ENCODE data around the gene DAPK1. TPM values are rescaled to one million over a fixed set of nuclear protein-coding genes. Genes with fewer than 3 reads are reported as not detected.

DAPK1 gene
- polyA plus RNA-seq, 1 of the 3 experiments (the other 2 are of a cell fraction) = 0.61 TPM

DNA sequence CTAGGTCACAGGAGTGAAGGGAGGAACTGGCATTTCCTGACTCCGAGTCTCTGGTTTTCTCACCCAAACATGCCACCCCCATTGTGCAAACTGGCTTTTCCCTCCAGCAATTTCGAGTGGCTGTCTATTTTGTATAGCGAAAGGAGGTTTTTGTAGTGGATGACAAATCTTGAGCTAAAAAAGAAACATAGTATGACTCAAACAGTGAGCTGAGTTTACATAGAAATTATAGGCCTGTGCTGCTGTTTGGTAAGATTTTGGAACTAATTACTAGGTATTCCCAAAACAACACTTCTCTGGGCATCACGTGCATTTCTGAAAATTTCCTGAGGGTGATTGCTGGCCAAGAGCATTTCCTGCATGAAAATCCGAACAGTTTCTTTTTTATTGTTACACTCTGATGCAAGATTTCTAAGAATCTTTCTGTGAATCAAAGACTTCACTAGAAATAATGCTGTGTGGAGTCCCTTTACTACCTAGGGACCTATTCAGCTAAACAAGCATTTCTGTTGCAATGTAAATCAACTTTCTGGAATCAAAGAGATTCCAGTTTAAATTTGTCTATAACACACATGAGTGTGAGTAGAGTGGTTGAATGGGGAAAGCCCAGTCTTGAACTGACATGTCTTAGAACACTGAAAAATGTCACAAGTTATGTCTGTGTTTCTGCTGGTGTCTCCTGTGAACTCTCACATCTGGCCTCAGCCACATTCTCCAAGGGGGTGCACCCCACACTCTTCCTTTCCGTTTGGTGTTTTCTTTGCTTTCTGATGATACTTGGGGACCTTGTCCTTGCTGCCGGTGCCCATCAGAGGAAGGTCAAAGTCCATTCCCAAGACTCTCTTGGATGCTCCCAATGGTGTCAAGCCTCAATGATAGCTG, 33.3 kb upstream of the DAPK1 start (continued):
- TF ChIP-seq, protein P1, sequence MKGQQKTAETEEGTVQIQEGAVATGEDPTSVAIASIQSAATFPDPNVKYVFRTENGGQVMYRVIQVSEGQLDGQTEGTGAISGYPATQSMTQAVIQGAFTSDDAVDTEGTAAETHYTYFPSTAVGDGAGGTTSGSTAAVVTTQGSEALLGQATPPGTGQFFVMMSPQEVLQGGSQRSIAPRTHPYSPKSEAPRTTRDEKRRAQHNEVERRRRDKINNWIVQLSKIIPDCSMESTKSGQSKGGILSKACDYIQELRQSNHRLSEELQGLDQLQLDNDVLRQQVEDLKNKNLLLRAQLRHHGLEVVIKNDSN (IDR thresholded peaks at IDR 0.05; ENCODE audit: borderline replicate concordance, low read depth) = no peak
- TF ChIP-seq RXRA (IDR thresholded peaks at IDR 0.05; ENCODE audit: borderline replicate concordance, low read depth) (no peak), FOSL2 (IDR thresholded peaks at IDR 0.05; ENCODE audit: borderline replicate concordance, low read depth) (no peak), SIN3A (IDR thresholded peaks at IDR 0.05; ENCODE audit: borderline replicate concordance, low read depth, low read length) (no peak)
- TF ChIP-seq, protein P2, sequence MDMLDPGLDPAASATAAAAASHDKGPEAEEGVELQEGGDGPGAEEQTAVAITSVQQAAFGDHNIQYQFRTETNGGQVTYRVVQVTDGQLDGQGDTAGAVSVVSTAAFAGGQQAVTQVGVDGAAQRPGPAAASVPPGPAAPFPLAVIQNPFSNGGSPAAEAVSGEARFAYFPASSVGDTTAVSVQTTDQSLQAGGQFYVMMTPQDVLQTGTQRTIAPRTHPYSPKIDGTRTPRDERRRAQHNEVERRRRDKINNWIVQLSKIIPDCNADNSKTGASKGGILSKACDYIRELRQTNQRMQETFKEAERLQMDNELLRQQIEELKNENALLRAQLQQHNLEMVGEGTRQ (IDR thresholded peaks at IDR 0.05; ENCODE audit: borderline replicate concordance, low read depth, low read length) = no peak
- TF ChIP-seq, protein P3, sequence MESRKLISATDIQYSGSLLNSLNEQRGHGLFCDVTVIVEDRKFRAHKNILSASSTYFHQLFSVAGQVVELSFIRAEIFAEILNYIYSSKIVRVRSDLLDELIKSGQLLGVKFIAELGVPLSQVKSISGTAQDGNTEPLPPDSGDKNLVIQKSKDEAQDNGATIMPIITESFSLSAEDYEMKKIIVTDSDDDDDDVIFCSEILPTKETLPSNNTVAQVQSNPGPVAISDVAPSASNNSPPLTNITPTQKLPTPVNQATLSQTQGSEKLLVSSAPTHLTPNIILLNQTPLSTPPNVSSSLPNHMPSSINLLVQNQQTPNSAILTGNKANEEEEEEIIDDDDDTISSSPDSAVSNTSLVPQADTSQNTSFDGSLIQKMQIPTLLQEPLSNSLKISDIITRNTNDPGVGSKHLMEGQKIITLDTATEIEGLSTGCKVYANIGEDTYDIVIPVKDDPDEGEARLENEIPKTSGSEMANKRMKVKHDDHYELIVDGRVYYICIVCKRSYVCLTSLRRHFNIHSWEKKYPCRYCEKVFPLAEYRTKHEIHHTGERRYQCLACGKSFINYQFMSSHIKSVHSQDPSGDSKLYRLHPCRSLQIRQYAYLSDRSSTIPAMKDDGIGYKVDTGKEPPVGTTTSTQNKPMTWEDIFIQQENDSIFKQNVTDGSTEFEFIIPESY (IDR thresholded peaks at IDR 0.05; ENCODE audit: borderline replicate concordance, low read depth) = no peak

DNA sequence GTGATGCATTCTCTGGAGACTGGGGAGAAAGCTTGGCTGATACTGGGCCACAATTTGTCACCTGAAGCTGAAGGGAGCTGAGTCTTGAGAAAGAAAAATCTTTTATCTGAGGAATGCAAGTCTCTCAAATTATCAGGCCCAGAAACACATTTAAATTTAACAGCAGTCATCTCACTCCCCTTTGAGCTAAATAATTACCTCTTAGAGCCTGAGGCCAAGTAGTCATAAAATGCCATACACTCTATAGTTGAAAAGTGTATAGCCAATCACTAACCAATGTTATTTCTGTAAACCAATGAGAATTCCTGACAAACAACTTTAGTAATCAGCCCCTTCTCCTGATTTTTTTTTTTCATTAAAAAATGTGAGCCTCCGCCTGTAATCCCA, 32.7 kb upstream of the DAPK1 start:
- CTCF ChIA-PET = interaction anchor here (1.8 kb wide), 2 partner anchors 32 to 198 kb away, joined by 4 to 8 read pairs; partner anchors contain the start of gene DAPK1
- POLR2A ChIA-PET = interaction anchor here (0.6 kb wide), 1 partner anchor 80 kb away, joined by 3 read pairs; no protein-coding TSS in a partner anchor
- H3K79me2 ChIP-seq (ENCODE audit: insufficient read depth) = no peaks in the 10 kb centered on the region
- H3K4me2 ChIP-seq = no peak overlapping the region
- no peaks in the 10 kb centered on the region for H3K9me3 ChIP-seq
- no peaks in the 10 kb centered on the region for H3K9me2 ChIP-seq
- no peaks in the 10 kb centered on the region for H3K27me3 ChIP-seq (ENCODE audit: insufficient read depth)
- no peaks in the 10 kb centered on the region for H3K36me3 ChIP-seq (replicated peaks in 1 of 2; ENCODE audit: control insufficient read depth in 1 of 2, insufficient read depth in 2 of 2, low read length in 1 of 2)
- WGBS (ENCODE audit: low lambda C conversion rate) = 86% methylated on average over 1 of the region's 1 CpG
- no peak overlapping the region for H3K27ac ChIP-seq (ENCODE audit: low read depth in 2 of 2, low read length in 1 of 2)
- H2AFZ ChIP-seq (ENCODE audit: low read depth) = no peak overlapping the region
- H4K20me1 ChIP-seq (ENCODE audit: insufficient read depth) = no peaks in the 10 kb centered on the region
- H3K9ac ChIP-seq = no peak overlapping the region
- H3F3A ChIP-seq (replicated peaks; ENCODE audit: insufficient read depth) = no peaks in the 10 kb centered on the region
- no peak for DNase-seq
- no peak overlapping the region for H3K4me3 ChIP-seq (ENCODE audit: low read depth in 2 of 2, low read length in 1 of 2)
- TF ChIP-seq JUND (IDR thresholded peaks at IDR 0.05) (no peak), ELF1 (IDR thresholded peaks at IDR 0.05) (no peak), EP300 (IDR thresholded peaks at IDR 0.05; ENCODE audit: borderline replicate concordance in 1 of 2, low read depth in 1 of 2, low read length in 1 of 2) (no peak), YY1 (IDR thresholded peaks at IDR 0.05; ENCODE audit: low read depth) (no peak), TAF1 (IDR thresholded peaks at IDR 0.05; ENCODE audit: borderline replicate concordance, low read depth, low read length) (no peak)
- TF ChIP-seq, protein P4, sequence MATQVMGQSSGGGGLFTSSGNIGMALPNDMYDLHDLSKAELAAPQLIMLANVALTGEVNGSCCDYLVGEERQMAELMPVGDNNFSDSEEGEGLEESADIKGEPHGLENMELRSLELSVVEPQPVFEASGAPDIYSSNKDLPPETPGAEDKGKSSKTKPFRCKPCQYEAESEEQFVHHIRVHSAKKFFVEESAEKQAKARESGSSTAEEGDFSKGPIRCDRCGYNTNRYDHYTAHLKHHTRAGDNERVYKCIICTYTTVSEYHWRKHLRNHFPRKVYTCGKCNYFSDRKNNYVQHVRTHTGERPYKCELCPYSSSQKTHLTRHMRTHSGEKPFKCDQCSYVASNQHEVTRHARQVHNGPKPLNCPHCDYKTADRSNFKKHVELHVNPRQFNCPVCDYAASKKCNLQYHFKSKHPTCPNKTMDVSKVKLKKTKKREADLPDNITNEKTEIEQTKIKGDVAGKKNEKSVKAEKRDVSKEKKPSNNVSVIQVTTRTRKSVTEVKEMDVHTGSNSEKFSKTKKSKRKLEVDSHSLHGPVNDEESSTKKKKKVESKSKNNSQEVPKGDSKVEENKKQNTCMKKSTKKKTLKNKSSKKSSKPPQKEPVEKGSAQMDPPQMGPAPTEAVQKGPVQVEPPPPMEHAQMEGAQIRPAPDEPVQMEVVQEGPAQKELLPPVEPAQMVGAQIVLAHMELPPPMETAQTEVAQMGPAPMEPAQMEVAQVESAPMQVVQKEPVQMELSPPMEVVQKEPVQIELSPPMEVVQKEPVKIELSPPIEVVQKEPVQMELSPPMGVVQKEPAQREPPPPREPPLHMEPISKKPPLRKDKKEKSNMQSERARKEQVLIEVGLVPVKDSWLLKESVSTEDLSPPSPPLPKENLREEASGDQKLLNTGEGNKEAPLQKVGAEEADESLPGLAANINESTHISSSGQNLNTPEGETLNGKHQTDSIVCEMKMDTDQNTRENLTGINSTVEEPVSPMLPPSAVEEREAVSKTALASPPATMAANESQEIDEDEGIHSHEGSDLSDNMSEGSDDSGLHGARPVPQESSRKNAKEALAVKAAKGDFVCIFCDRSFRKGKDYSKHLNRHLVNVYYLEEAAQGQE (IDR thresholded peaks at IDR 0.05; ENCODE audit: low read depth, low read length) = no peak
- TF ChIP-seq, protein P5, sequence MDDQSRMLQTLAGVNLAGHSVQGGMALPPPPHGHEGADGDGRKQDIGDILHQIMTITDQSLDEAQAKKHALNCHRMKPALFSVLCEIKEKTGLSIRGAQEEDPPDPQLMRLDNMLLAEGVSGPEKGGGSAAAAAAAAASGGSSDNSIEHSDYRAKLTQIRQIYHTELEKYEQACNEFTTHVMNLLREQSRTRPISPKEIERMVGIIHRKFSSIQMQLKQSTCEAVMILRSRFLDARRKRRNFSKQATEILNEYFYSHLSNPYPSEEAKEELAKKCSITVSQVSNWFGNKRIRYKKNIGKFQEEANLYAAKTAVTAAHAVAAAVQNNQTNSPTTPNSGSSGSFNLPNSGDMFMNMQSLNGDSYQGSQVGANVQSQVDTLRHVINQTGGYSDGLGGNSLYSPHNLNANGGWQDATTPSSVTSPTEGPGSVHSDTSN (IDR thresholded peaks at IDR 0.05) = no peak
- TF ChIP-seq, protein P2 (IDR thresholded peaks at IDR 0.05; ENCODE audit: borderline replicate concordance, low read depth, low read length) = no peak
- TF ChIP-seq, protein P6, sequence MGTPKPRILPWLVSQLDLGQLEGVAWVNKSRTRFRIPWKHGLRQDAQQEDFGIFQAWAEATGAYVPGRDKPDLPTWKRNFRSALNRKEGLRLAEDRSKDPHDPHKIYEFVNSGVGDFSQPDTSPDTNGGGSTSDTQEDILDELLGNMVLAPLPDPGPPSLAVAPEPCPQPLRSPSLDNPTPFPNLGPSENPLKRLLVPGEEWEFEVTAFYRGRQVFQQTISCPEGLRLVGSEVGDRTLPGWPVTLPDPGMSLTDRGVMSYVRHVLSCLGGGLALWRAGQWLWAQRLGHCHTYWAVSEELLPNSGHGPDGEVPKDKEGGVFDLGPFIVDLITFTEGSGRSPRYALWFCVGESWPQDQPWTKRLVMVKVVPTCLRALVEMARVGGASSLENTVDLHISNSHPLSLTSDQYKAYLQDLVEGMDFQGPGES (IDR thresholded peaks at IDR 0.05; ENCODE audit: low read depth, low read length) = no peak
- TF ChIP-seq, protein P7, sequence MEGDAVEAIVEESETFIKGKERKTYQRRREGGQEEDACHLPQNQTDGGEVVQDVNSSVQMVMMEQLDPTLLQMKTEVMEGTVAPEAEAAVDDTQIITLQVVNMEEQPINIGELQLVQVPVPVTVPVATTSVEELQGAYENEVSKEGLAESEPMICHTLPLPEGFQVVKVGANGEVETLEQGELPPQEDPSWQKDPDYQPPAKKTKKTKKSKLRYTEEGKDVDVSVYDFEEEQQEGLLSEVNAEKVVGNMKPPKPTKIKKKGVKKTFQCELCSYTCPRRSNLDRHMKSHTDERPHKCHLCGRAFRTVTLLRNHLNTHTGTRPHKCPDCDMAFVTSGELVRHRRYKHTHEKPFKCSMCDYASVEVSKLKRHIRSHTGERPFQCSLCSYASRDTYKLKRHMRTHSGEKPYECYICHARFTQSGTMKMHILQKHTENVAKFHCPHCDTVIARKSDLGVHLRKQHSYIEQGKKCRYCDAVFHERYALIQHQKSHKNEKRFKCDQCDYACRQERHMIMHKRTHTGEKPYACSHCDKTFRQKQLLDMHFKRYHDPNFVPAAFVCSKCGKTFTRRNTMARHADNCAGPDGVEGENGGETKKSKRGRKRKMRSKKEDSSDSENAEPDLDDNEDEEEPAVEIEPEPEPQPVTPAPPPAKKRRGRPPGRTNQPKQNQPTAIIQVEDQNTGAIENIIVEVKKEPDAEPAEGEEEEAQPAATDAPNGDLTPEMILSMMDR (IDR thresholded peaks at IDR 0.05) = no peak
- peaks cover 0 to 2% of the 10 kb centered on the region in 2 experiments; a peak in 2 of 4 replicates for H3K4me1 ChIP-seq (ENCODE audit: control insufficient read depth in 1 of 2, insufficient read depth in 2 of 2, low read depth in 1 of 2, low read length in 1 of 2)

Measured in SK-N-SH (cell line).